GM12874 (cell line): ENCODE measurements around the gene PLXDC2.

ENCODE experiments used
- CTCF ChIP-seq: IDR thresholded peaks from 2 replicates; pipeline ENCODE4 v1.5.1; 2011; ENCODE audit warnings: low read depth, mild to moderate bottlenecking, control low read depth, low read length, moderate library complexity; ENCODE audit not compliant: insufficient read depth

PLXDC2 gene

GRCh38 chr10:19816411-19817230 lies at the start of gene PLXDC2:
Gene PLXDC2 (plus strand): TSS chr10:19816432.
- TF ChIP-seq CTCF: no peak

- TF ChIP-seq CTCF: no peak
These were observed 48.4 kb upstream of the PLXDC2 start for GRCh38 chr10:19767876-19768275.

GRCh38 chr10:19772972-19773371 lies 43.3 kb upstream of the PLXDC2 start:
- no peak for TF ChIP-seq CTCF

GRCh38 chr10:19775296-19775695 lies 40.9 kb upstream of the PLXDC2 start:
- no peak for TF ChIP-seq CTCF

- TF ChIP-seq CTCF: no peak
These were observed 38.4 kb upstream of the PLXDC2 start for GRCh38 chr10:19777806-19778205.

GRCh38 chr10:19778996-19779395 lies 37.2 kb upstream of the PLXDC2 start:
- TF ChIP-seq CTCF: no peak

GRCh38 chr10:19782430-19783089 lies 33.7 kb upstream of the PLXDC2 start:
- TF ChIP-seq CTCF: no peak
